Measurements from ENCODE around the gene GPR32.

GPR32 gene

GRCh38 chr19:50785329-50785728 lies 15.1 kb downstream of the GPR32 start:
- DNase-seq, result no peak

GRCh38 chr19:50790396-50790795 lies 20.1 kb downstream of the GPR32 start, which contains the start of gene ACP4:
TSS of gene ACP4 (plus strand) at chr19:50790415. CDS start at chr19:50790415, 0 bp downstream.
- DNase-seq, result no peak

GRCh38 chr19:50790922-50791467 lies 20.7 kb downstream of the GPR32 start:
- no peak for DNase-seq

DNA sequence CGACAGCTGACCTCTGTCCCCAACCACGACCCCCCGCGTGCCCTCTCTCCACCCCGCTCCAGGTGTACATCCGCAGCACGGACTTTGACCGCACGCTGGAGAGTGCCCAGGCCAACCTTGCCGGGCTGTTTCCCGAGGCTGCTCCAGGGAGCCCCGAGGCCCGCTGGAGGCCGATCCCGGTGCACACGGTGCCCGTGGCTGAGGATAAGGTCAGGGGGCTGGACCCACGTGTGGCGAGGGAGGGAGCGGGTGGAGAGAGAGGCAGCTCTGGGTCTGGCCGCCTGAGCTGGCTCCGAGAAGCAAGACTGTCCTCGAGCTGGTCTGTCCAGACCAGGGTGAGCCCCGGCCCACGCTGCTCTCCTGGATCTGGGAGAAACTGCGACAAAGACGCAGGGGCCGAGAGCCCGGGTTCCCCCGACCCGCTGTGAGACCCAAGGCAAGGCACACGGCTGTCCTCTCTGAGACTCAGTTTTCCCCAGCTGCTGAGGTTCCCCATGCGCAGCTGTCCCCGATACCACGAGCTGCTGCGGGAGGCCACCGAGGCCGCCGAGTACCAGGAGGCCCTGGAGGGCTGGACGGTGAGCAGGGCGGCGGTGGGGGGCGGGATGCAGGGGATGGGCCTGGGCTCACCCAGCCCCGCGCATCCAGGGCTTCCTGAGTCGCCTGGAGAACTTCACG lies 21.5 kb downstream of the GPR32 start:
- DNase-seq, result no peak

DNA sequence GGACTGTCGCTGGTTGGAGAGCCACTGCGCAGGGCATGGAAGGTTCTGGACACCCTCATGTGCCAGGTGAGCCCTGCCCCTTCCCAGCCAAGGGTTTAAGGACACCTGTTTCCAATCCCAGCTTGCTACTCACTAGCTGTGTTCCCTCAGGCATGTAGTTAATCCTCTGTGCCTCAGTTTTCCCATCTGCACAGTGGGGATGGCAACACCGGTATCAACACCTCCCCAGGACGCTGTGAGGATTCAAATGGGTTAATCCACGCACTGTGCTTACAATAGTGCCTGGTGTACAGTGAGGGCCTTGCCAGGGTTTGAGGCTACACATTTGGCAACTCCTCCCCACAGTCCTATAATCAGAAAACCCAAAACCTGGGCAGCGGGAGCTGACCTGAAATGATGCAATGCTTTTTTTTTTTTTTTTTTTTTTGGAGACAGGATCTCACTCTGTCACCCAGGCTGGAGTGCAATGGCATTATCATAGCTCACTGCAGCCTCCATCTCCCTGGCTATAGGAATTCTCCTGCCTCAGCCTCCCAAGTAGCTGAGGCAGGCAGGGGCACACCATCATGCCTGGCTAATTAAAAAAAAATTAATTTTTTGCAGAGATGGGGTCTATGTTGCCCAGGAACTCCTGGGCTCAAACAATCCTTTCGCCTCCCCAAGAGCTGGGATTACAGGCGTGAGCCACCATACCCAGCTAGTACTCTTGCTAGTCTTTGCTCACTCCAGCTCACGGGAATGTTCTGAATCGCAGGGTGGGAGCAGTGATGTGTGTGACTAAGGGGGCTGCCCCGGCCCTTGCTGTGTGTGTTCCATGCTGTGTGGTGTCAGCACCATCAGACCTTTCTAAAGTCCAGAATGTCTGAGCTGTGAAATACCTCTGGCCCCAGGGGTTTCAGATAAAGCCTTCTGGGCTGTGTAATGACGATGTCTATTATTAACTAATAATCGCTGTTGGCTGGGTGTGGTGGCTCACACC lies 22.3 kb downstream of the GPR32 start:
- DNase-seq, result no peak

GRCh38 chr19:50793558-50794065 lies 23.3 kb downstream of the GPR32 start:
- no peak for DNase-seq

DNA sequence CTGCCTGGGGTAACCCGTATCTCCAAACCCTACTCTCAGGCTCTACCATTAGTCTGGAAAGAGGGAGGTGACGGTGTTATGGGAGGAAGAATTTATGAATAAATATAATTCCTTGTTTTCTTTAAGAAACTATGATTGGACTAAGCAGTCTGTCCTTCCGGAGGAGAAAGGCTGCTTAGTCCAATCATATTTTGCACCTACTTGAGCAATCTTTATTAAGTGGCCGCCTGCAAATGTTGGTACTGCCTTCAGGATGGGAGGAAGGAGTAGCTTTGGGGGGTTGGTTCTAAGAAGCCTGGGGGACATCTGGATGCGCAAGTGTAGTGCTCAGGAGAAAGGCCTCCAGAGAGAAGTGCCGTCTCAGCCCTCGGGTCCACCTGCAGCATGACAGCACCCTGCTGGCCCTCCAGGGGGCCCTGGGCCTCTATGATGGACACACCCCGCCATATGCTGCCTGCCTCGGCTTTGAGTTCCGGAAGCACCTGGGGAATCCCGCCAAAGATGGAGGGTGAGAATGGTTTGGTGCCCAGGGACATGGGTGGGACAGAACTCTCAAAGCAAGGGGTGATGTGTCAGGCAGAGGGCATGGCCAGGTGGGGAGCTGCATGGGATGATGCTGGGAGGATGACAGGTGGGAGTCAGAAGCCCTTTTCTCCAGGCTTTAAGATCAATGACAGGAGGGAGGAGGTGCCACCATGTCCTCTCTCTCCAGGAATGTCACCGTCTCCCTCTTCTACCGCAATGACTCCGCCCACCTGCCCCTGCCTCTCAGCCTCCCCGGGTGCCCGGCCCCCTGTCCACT lies 24.0 kb downstream of the GPR32 start:
- DNase-seq, result no peak

- DNase-seq, result no peak
Measured at GRCh38 chr19:50794876-50795663, 24.8 kb downstream of the GPR32 start.

DNA sequence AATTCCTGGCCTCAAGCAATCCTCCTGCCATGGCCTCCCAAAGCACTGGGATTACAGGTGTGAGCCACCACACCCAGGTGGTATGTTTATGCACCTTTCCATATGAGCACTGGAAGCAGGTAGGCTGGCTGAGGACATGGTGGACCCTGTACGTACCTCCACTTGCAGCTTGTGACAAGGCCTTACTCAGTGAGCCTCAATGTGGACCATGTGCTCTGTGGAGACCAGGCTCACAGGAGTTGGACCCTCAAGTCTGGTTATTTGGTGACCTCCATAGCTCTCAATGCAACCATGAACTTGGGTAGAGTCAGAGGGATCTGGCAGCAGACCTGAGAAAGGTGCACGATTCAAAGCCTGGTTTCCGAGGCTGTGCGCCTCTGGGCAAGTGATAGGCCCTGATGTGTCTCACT lies 25.4 kb downstream of the GPR32 start:
- no peak for DNase-seq

GRCh38 chr19:50796128-50796633 lies 25.9 kb downstream of the GPR32 start:
- no peak for DNase-seq

- no peak for DNase-seq
Measured at GRCh38 chr19:50796634-50797428, 26.6 kb downstream of the GPR32 start.

GRCh38 chr19:50797429-50797780 lies 27.1 kb downstream of the GPR32 start:
- no peak for DNase-seq

- DNase-seq, result no peak
Measured at GRCh38 chr19:50797781-50798658, 27.8 kb downstream of the GPR32 start.

- no peak for DNase-seq
Measured at GRCh38 chr19:50798659-50799546, 28.6 kb downstream of the GPR32 start.

DNA sequence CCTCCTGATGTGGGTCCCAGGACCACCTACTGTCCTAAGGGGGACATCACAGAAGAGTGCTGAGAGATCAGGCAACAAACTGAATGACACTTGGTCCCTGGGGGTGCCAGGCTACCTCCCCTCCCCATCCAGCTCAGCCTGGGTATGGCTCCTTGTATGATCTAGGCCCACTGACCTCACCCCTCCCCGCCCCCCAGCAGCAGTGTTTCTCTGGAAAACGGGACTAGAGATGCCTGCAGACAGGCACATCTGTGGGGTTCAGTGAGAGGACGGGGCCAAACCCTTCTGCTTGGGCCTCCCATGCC lies 29.2 kb downstream of the GPR32 start:
- no peak for DNase-seq

- DNase-seq, result no peak
Measured at GRCh38 chr19:50801107-50801506, 30.8 kb downstream of the GPR32 start.

DNA sequence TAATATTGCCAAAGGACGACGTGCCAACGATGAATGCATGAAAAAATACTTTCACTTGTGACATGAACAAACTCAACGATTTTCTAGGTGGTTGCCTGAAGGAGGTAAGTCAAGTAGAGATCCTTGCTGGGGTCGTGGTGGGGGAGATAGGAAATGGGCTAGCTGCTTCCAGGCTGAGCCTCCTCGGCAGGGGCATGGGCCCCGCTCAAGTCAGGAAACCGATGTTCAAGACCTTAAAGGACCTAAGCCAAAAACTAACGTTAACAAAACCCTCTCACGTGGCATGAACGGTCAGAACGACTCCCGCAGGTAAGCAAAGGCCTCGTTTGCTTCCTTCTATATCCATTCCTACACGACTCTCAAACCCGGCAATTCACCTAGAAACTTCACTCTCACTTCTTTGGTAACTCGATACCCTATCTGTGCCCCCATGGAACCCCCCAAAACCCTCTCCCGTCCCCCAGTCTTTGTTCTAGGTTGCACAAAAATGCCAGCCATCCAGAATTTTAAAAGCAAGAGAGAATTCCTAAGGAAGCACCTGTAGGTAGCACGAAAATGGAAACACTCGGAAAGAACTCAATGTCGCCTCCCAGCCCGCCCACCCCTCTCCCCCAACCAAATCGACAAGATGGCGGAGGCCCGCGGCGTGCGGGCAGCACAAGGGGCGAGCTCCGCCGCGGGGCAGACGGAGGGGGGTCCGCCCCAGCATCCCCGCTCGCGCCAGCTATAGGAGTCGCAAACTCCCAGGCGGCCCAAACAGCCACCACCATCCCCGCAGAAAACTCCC lies 33.6 kb downstream of the GPR32 start:
- DNase-seq, result no peak
